HG02938 (cell line): Measurements from ENCODE around the gene GPC4.
A peak's percentile ranks its signal among the peaks of the same experiment; 100 is the strongest.

Experiments used
- ATAC-seq: cut with Tn5 transposase; IDR thresholded peaks from one replicate; pipeline ENCODE4 v1.9.1; 2021; ENCODE audit warnings: mild to moderate bottlenecking, moderate library complexity; ENCODE audit not compliant: unreplicated experiment

The GPC4 gene

GRCh38 chrX:133412246-133412645, 3.0 kb downstream of the GPC4 start:
- no peak for ATAC-seq

GRCh38 chrX:133410550-133410949, 4.7 kb downstream of the GPC4 start:
- no peak for ATAC-seq

DNA sequence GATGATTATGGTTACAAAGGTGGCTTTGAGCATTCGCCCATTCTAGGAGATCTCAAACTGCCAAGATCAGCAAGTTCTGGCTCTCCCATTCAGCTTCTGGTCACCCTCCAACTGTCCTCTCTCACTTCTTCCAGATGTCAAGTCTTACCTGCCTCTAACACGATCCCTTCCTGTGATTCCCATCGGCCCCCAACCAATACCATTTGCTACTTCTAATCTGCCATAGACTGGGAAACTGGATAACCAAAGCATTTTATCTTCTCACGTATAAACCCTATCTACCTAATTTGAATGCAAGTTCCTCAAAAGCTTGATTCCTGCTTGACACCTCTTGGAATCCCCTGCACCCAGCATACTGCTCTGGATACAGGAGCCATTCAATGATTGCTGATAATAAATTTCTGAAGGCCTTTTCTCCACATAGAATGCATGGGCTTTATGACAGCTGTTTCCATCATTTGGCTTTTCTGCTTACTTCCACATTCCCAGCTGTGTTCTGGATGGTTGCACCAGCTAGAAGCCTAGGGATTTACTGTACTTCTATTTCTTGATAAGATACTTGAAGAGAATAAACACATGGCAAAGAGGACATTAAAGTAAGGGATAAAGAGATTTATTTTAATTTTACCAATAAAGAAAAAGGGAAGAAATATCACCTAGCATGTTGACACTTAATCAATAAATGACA, 9.6 kb downstream of the GPC4 start:
- ATAC-seq = no peak

GRCh38 chrX:133403984-133404383, 11.3 kb downstream of the GPC4 start:
- peak; percentile 75 for ATAC-seq

- ATAC-seq = no peak
Observed at GRCh38 chrX:133402830-133403625, 12.3 kb downstream of the GPC4 start.

GRCh38 chrX:133402042-133402453, 13.2 kb downstream of the GPC4 start:
- ATAC-seq = no peak

GRCh38 chrX:133401536-133401935, 13.8 kb downstream of the GPC4 start:
- no peak for ATAC-seq

- ATAC-seq = no peak
Observed at GRCh38 chrX:133399411-133399810, 15.9 kb downstream of the GPC4 start.

DNA sequence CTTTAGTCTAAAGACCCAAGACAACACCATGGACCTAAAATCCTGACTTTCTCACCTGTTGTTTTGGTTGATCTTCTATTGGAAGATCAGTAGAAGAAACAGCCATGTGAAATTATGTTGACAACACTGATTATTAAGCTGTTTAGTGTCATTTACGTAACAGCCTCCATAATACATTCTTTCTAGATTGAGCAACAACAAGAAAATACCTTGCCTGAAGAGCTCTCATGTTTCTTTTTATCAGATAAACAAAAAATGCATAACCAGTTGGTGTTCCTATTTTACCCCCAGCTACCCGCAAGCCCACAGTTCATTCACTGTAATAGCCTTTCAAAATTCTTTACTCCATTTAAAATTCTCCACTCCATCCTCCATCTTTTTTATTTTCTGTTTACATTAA, 20.5 kb downstream of the GPC4 start:
- no peak for ATAC-seq

DNA sequence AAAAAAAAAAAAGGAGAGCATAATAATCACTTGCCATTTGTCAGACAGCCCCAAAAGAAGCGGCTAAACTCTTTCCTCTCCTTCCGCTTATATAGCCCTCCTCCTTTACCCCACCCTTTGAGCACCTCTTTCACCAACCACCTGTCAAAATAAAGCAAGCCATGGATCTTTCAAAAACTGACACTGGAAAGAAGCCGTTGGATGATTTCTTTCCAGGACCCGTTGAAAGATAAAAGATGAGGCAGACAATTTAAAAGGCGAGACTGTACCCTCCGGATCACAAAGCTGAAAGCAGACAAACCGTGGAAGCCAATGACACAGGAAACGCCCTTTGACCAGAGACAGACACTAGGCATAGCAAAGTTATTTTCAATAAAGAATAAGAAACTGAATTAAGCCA, 22.6 kb downstream of the GPC4 start:
- ATAC-seq = no peak

DNA sequence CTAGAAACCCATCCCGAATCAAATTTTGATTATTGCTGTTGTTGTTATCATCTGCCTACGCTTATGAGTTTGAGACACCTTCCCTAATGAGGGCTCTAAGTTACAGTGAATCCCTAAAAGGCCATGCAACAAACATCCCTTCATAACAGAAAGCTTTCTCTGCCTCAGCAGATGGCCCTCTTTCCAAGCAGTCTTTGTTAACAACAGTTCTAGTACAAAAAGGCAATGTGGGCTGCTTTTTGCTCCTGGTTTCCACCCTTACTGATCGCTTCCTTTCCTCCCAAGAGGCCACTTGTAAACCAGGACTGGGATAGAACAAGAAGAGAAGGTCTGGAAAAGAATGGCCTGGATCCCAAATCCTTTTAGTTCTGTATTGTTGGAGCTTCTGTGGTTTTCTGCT, 24.2 kb downstream of the GPC4 start:
- ATAC-seq = no peak

DNA sequence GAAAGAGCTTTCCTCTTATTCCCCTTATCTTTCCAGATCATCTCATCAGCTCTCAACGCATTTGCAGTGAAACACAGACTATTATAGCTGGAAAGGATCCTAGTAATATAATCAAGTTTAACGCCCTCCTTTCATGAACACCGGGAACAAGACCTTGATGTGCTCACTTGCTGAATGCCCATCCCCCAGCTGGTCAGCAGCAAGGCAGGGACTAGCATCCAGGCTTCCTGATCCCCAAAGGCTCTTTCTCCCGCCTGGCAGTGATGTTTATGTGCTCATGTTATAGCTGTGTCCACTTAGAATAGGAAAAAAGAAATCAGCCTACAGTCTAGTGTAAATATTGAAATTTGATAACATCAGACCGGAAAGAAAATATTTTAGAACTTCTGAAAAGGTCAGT, 24.6 kb downstream of the GPC4 start:
- no peak for ATAC-seq

GRCh38 chrX:133389975-133390374, 25.3 kb downstream of the GPC4 start:
- no peak for ATAC-seq

- ATAC-seq = no peak
Observed at GRCh38 chrX:133384454-133384853, 30.8 kb downstream of the GPC4 start.

DNA sequence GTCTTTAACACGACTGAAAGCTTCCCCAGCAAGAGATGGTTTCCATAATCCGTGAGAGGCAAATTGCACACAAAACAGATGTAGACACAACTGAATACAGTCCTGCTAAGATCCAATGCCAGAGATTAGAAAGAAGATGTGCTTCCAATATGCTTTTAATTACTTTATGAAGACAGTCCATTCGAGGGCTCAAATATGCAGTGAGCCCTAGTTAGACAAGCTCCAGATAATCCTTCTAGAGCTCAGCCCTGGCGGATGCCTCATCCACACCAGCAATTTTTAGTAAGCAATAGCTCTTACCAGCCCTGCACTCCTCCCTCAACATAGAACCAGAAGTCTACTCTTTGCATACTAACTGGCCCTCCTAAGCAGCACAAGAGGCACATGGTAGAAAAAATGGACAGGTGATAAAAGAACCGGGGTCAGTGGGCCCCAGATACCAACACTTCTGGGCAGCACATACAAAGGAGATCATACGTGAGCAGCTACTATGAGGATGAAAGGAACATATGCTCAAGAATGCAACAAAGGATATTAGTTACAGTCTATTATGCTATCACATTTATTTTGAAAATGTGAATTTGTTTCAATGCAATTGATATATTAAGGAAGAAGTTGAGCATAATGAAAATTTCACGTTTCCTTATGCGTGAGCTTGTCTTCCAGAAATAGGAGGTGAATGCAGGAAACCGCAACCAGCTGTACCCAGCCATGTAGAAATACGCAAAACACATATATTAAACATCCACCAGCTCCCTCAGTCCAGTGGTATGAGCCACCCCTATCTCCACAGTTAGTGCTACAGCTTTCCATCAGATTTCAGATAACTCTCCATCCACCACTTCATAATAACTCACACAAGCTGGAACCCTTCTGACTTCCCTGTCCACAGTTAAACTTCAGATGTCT, 34.3 kb downstream of the GPC4 start:
- ATAC-seq = peak; percentile 66

GRCh38 chrX:133376422-133376821, 38.9 kb downstream of the GPC4 start:
- ATAC-seq = no peak

- ATAC-seq = no peak
Observed at GRCh38 chrX:133375615-133376340, 39.5 kb downstream of the GPC4 start.

GRCh38 chrX:133374874-133375387, 40.4 kb downstream of the GPC4 start:
- ATAC-seq = no peak

- no peak for ATAC-seq
Observed at GRCh38 chrX:133373386-133374079, 41.8 kb downstream of the GPC4 start.

DNA sequence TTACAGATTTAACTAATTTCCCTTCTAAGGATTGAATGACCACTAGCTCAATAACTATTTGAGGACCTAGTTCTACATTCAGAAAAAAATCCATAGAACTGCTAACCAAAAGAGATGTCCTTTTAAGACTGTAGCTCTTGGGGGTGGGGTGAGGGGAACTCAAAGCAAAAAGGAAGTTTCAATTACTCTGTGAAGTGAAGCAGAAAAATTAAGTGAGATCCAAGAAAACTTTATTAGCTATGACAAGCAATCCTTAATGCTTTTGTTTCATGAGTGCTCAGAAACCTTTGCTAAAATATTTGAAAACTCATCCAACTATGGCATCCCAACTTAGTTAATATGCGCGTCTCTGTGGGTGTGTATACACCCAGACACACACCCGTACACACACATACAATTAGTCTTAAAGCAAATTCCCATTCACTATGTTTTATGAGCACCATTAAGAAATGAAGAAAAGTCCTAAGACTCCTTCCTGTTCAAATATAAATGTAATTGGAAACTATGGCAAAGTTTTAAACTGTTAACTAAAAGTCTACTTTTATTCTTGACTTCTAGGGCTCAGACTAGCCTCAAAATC, 44.5 kb downstream of the GPC4 start:
- ATAC-seq = no peak
